ENCODE results near the gene RDX. TPM values are rescaled to one million over a fixed set of nuclear protein-coding genes. Genes with fewer than 3 reads are reported as not detected.

The RDX gene
- total and polyA plus RNA-seq, 9 of the 15 experiments (the other 6 are each of a cell fraction or from before 2014, with no cell fraction given), result 35.6 to 62.1 (median 54.3) TPM

GRCh38 chr11:110268441-110268840, 28.0 kb downstream of the RDX start:
- POLR2A ChIA-PET, result interaction anchor here (0.6 to 2.0 kb wide), 5 partner anchors 9 to 52 kb away, joined by 3 to 7 read pairs (median 4); no protein-coding TSS in a partner anchor
- WGBS (ENCODE audit: insufficient coverage, low coverage, missing lambda C conversion rate), result 100% methylated on average over 1 of the region's 1 CpG
- no peak for FAIRE-seq

GRCh38 chr11:110262072-110262403, 34.4 kb downstream of the RDX start:
- peaks cover 74% of the 10 kb centered on the region for H3K36me3 ChIP-seq (ENCODE audit: control insufficient read depth, insufficient read depth, low read length)
- no TSS peak for BruUV-seq (replicated peaks)
- intact Hi-C loops (cut with micrococcal nuclease) (no loop called here), in situ Hi-C loops (cut with MboI) (no loop called here)
- H3K4me1 ChIP-seq (replicated peaks in 1 of 2; ENCODE audit: control insufficient read depth in 2 of 2, insufficient read depth in 2 of 2, low read length in 2 of 2), result no peaks in the 10 kb centered on the region
- no peaks in the 10 kb centered on the region for H3K9me1 ChIP-seq (ENCODE audit: control insufficient read depth, insufficient read depth, low read length)
- no peak for DNase-seq (ENCODE audit: extremely low read depth in 1 of 4, low spot score in 3 of 4)
- POLR2A ChIA-PET, result no interaction called here
- H3K27ac ChIP-seq (ENCODE audit: extremely low read depth, low read depth, low read length), result no peak overlapping the region
- no peak overlapping the region for H3K4me2 ChIP-seq (ENCODE audit: insufficient read depth, low read length)
- H2AFZ ChIP-seq (ENCODE audit: low read depth, low read length), result no peak overlapping the region
- no peaks in the 10 kb centered on the region for H4K20me1 ChIP-seq (replicated peaks; ENCODE audit: control insufficient read depth, insufficient read depth, low read length)
- WGBS (ENCODE audit: insufficient coverage, low coverage, missing lambda C conversion rate), result 93% methylated on average over 6 of the region's 6 CpGs
- no peak overlapping the region for H3K4me3 ChIP-seq
- no peak for ATAC-seq
- CTCF ChIA-PET (ENCODE audit: low intra/inter-chr PET ratio), result no interaction called here
- no peak overlapping the region for H3K9ac ChIP-seq (ENCODE audit: insufficient read depth in 1 of 2, low read depth in 2 of 2, low read length in 2 of 2)
- H3K27me3 ChIP-seq (ENCODE audit: control insufficient read depth in 2 of 2, insufficient read depth in 2 of 2, low read length in 2 of 2), result no peaks in the 10 kb centered on the region
- no peak for FAIRE-seq
- H3K79me2 ChIP-seq (ENCODE audit: control insufficient read depth, insufficient read depth, low read length), result peaks cover 4% of the 10 kb centered on the region; the same call in 2 of the 3 replicates
- no peaks in the 10 kb centered on the region for H3K9me3 ChIP-seq (replicated peaks; ENCODE audit: control insufficient read depth, insufficient read depth, low read depth, low read length)
- TF ChIP-seq CREB1 (IDR thresholded peaks at IDR 0.05) (no peak), CREB1 (CRISPR knock-in tag; IDR thresholded peaks at IDR 0.05) (no peak), GABPB1 (CRISPR knock-in tag; IDR thresholded peaks at IDR 0.05) (no peak), ATF3 (IDR thresholded peaks at IDR 0.05) (no peak), ATF3 (CRISPR knock-in tag; conservative IDR thresholded peaks at IDR 0.05) (no peak), PURB (CRISPR knock-in tag; IDR thresholded peaks at IDR 0.05; ENCODE audit: low read depth) (no peak), PRMT5 (CRISPR knock-in tag; IDR thresholded peaks at IDR 0.05) (no peak), BRD4 (IDR thresholded peaks at IDR 0.05) (no peak), RAD21 (CRISPR knock-in tag; conservative IDR thresholded peaks at IDR 0.05 in 1 of 2, IDR thresholded peaks at IDR 0.05 in 1 of 2) (no peak), FOXJ3 (CRISPR knock-in tag; IDR thresholded peaks at IDR 0.05) (no peak), KDM2B (CRISPR knock-in tag; IDR thresholded peaks at IDR 0.05) (no peak), ZNF184 (CRISPR knock-in tag; IDR thresholded peaks at IDR 0.05) (no peak)

More at GRCh38 chr11:110268441-110268840, 28.0 kb downstream of the RDX start:
- Histone ChIP-seq H3K9ac (ENCODE audit: insufficient read depth in 1 of 2, low read depth in 2 of 2, low read length in 2 of 2) (no peak overlapping the region), H4K20me1 (replicated peaks; ENCODE audit: control insufficient read depth, insufficient read depth, low read length) (no peaks in the 10 kb centered on the region), H3K9me3 (replicated peaks; ENCODE audit: control insufficient read depth, insufficient read depth, low read depth, low read length) (no peaks in the 10 kb centered on the region), H3K36me3 (ENCODE audit: control insufficient read depth, insufficient read depth, low read length) (peaks cover 73% of the 10 kb centered on the region; the same call in 2 of the 3 replicates), H3K4me3 (no peak overlapping the region), H3K4me2 (ENCODE audit: insufficient read depth, low read length) (no peak overlapping the region), H3K27me3 (ENCODE audit: control insufficient read depth in 2 of 2, insufficient read depth in 2 of 2, low read length in 2 of 2) (no peaks in the 10 kb centered on the region), H3K4me1 (replicated peaks in 1 of 2; ENCODE audit: control insufficient read depth in 2 of 2, insufficient read depth in 2 of 2, low read length in 2 of 2) (no peaks in the 10 kb centered on the region; a peak in 1 of 5 replicates), H3K27ac (ENCODE audit: extremely low read depth, low read depth, low read length) (no peak overlapping the region), H3K9me1 (ENCODE audit: control insufficient read depth, insufficient read depth, low read length) (no peaks in the 10 kb centered on the region), H2AFZ (ENCODE audit: low read depth, low read length) (no peak overlapping the region), H3K79me2 (ENCODE audit: control insufficient read depth, insufficient read depth, low read length) (peaks cover 23% of the 10 kb centered on the region)
- no TSS peak for BruUV-seq (replicated peaks)
- TF ChIP-seq ZNF133 (CRISPR knock-in tag; IDR thresholded peaks at IDR 0.05), result no peak
- no peak for TF ChIP-seq FOXP1 (CRISPR knock-in tag; IDR thresholded peaks at IDR 0.05)
- no peak for TF ChIP-seq VEZF1 (CRISPR knock-in tag; IDR thresholded peaks at IDR 0.05)
- no peak for TF ChIP-seq EGR1 (conservative IDR thresholded peaks at IDR 0.05)
- no peak for TF ChIP-seq ZNF224 (CRISPR knock-in tag; IDR thresholded peaks at IDR 0.05)
- no peak for TF ChIP-seq MTA2 (IDR thresholded peaks at IDR 0.05; ENCODE audit: low read depth)
- intact Hi-C loops (cut with micrococcal nuclease) (no loop called here), in situ Hi-C loops (cut with MboI) (no loop called here)
- CTCF ChIA-PET (ENCODE audit: low intra/inter-chr PET ratio), result no interaction called here
- DNase-seq (ENCODE audit: extremely low read depth in 1 of 4, low spot score in 3 of 4) (no peak), ATAC-seq (no peak)

Measured in K562 (cell line).